ENCODE measurements around the gene HOXB2.

Gene HOXB2

DNA sequence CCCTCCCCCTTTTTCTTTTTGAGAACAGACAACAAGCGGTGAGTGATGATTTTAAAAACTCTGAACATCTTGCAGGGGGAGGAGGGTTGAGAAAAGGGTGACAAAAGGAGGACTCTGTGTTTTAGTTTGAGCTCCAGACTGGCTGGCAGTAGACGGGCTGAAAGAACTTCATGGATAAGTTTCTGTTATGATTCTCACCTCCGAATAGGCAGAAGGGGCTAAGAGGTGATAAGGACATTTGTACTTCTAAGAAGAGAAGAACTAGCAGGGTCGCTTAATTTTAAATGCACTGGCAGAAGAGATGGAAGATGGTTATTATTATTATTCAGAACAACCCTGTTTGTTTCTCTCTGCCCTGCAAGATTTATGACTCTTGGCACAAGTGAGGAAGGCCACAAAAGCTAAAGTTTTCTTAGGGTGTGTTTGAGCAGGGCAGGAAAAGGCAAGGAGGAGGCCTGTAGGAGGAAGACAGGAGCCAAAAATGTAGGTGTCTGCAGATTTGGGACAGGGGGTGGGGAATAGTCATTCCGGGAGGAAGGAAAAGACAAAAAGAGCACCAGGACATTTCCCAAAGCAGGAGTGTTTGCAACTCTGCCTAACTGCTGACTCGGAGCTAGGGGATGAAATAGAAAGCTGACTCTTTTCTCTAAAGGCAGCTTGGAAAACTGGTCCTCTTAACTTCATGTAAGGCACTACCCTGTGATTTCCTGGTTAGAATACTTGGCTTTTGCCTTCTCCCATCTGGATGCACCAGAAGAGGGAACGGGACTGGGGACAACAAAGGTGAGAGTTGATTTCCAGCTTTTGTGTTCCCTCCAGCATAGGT is 11.9 kb upstream of the HOXB2 start:
- intact Hi-C loops (cut with DNase I) = no loop called here
- no peak for DNase-seq

- no peak for DNase-seq
- intact Hi-C loops (cut with DNase I) = no loop called here
These were observed 11.3 kb upstream of the HOXB2 start for GRCh38 chr17:48556229-48556575.

GRCh38 chr17:48555258-48556228 is 10.6 kb upstream of the HOXB2 start:
- intact Hi-C loops (cut with DNase I) = no loop called here
- DNase-seq = no peak

GRCh38 chr17:48554412-48555257 is 9.7 kb upstream of the HOXB2 start:
- DNase-seq = no peak
- intact Hi-C loops (cut with DNase I) = no loop called here

DNA sequence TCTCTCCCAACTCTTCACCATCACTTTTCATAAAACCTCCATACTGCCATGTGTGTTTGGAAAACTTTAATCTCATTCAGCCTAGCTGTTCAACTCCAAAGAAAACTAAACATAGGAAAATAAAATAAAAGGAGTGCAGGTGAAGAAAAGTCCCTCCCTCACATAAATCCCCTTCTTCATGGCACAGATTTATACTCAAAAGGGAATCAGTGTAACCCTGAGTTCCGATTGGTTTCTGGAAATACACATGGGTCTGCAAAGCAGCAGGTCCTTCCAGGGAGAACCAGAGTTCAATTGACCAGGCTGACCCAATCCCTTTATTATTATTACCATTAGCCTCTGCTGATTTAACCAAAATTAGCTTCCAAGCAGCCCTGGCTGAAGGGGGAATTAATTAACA is 8.9 kb upstream of the HOXB2 start:
- no peak for DNase-seq
- intact Hi-C loops (cut with DNase I) = no loop called here

DNA sequence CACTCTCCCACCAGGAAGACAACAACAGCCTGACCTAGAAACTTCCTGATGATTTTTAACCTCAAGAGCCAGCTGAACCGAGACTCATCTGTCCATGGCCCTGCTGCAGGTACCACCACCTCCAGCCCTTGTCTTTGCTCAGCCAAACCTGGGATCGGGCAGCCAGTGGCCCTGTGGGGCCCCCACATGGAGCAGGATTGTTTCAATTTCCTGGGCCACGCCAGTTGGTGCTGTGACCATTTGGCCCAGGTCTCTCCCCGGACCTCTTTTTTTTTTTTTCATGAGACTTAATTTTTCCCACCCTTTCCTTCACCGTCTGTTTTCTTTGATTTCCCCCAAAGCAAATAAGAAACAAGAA is 8.3 kb upstream of the HOXB2 start:
- DNase-seq = no peak
- intact Hi-C loops (cut with DNase I) = no loop called here

- intact Hi-C loops (cut with DNase I) = no loop called here
- no peak for DNase-seq
These were observed 7.7 kb upstream of the HOXB2 start for GRCh38 chr17:48552466-48553189.

DNA sequence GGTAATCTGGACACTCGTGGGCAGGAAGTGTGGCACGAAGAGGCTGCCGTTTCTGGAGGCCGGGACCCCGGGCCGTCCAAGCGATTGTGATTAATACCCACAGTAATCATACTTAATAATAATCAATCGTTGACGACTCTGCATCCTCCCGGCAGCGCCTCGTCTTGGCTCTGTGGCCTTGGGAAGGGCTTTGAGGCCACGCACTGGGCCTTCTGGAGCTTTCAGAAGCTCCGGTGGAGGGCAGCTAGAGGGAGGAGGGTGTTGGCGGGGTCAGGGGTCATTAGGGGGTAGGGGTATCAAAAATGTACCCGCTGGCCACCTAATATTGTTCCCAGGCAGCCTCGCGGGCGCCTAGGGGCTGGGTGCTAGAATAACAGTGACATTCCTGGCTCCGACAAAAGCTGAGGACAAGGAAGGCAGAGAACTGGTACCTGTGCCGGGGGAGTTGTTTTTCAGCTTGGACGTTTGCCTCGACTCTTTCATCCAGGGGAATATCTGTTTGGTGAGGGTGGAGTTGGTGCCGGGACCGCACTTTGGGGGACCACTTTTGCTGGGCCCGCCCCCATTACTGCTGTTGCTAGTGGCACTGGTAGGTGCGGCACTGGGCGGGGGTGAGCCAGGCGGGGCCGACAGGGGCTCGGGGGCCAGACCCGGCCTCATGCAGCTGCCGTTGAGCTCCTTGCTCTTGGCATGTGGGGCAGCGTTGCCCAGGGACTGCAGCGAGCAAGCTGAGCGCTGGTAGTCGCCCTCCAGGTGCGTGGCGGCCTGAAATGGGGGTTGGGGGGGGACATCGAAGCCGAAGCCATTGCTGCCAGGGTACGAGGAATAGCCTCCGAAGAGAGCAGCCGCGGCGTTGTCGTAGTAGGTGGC is 6.9 kb upstream of the HOXB2 start:
- intact Hi-C loops (cut with DNase I) = no loop called here
- DNase-seq = no peak

GRCh38 chr17:48551214-48551555 is 6.3 kb upstream of the HOXB2 start:
- DNase-seq = no peak
- intact Hi-C loops (cut with DNase I) = no loop called here

GRCh38 chr17:48550502-48551213 is 5.7 kb upstream of the HOXB2 start:
- DNase-seq = no peak
- intact Hi-C loops (cut with DNase I) = no loop called here

DNA sequence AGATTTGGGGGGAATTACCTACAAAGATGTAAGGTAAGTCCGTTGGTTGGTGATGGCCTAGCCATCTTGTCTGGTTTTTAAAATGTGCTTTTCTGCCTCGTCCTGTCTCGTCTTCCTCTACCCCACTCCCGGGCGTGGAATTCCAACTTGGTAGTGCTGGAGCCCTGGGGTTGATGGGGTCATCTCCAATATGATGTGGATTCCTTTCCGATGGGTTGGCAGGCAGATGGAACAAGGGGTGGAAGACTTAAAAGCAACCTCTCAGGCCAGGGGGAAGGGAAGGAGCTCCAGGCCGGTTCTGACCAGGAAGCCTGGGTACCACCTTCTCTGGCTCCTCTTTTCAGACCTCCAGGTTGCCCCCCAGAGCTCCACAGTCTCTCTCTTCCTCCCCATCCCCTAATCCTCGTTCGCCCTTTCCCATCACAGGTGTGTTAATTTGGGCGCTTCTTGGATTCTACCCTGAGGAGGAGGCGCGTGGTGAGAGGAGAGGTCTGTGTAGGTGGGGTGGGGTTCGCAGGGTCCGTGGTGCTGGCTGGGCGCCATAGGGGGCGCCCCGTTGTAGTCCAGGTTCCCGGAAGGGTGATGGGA is 5.1 kb upstream of the HOXB2 start:
- intact Hi-C loops (cut with DNase I) = no loop called here
- DNase-seq = no peak

DNA sequence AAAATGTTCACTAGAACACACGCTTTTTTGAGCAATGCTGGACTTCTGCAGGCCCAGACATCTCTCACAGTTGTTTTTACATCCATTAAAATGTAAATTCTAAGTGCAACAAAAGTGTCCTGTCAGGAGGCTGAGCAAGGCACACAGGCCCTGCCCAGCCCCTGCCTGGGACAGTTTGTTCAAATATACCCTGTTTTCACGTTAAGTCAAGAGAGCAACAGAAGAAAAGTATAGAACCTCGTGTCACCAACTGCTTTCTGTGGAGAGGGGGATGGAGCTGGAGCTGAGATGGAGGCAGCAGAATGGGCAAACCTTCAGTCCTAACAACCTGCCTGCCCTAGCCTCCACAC is 4.3 kb upstream of the HOXB2 start:
- intact Hi-C loops (cut with DNase I) = no loop called here

GRCh38 chr17:48548523-48549280 is 3.8 kb upstream of the HOXB2 start:
- intact Hi-C loops (cut with DNase I) = no loop called here
- no peak for DNase-seq

More for the DNA sequence above, 4.3 kb upstream of the HOXB2 start:
- no peak for DNase-seq

DNA sequence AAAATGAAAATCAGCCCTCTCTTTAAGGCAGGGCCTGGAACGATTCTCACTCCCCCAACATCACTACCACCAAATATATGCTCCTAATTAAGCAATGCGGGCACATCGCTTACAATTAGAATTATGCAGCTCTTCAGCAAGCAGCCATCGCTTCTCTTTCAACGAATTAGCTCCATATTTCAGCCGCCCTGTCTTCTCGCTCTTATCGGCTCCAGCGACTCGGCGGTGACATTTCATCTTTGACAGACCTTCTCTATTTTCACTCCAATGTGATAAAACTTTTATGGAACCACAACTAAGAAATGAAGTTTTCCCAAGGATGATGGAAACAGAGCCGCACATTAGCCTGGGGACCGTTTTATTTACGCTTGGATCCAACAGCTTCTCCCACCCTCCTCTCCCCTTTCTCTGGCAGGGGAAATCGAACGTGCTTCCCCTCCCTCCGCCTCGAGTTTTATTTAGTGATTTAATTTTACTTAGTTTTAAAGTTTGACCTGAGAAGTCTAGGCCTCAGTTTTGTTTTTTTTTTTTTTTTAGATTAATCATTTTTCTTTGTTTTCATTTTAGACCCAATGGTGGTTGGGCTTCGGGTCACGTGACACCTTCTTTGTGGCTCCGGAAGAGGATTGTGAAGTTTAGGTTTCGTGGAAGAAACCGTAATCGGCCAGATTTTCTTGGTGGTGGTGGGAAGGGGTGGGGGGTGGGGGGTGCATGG is 3.1 kb upstream of the HOXB2 start:
- intact Hi-C loops (cut with DNase I) = no loop called here
- no peak for DNase-seq

DNA sequence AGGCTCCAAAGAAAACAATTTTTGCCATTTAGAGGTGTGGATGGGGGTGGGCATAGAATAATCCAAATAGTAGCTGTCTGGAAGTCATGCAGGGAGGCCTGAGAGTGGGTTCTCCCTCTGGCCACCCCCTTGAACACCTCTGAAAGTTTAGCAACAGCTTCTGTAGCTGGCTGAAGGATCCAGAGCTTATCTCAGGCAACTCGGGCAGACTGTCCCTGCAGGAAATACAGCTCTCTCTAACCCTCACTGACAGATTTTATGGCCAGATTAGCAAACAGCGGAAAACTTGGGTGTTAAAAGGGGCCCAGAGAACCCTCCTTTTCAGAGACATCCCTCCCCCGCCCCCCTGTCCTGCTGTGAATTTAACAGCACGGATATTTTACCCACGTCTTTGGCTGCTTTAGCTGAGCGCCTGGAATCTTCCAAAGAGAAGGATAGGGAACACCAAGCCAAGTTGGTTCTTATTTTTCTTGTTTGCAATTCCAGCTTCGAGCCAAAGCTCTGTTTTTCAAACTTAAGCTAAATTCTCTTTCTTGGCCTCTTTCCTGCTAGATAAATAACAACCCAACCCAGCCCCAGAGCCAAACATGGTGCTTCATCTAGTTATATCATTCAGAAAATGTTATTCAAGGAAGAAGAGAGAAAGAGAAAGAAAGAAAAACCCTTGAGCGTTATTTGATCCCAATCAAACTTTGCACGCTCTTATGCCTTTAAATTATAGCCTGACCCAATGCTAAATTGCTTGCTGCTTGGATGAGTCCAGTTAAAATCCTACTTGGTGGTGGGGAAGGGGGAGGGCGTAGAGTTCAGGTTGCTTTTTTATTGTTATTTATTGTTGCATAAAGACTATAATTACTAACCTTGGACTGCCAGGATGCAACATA is 2.3 kb upstream of the HOXB2 start:
- no peak for DNase-seq
- intact Hi-C loops (cut with DNase I) = no loop called here

Measured in head of caudate nucleus (tissue), 42 donors.